ENCODE measurements around the gene HERC5.

Gene HERC5

GRCh38 chr4:88448889-88449288 is 8.0 kb upstream of the HERC5 start:
- DNase-seq: no peak

- no peak for DNase-seq
Observed at GRCh38 chr4:88449290-88449689, 7.6 kb upstream of the HERC5 start.

GRCh38 chr4:88451205-88451604 is 5.7 kb upstream of the HERC5 start:
- DNase-seq: no peak

GRCh38 chr4:88452912-88453311 is 4.0 kb upstream of the HERC5 start:
- no peak for DNase-seq

- no peak for DNase-seq
Observed at GRCh38 chr4:88457307-88458103, 586 bp downstream of the HERC5 start.

- no peak for DNase-seq
Observed at GRCh38 chr4:88458104-88458740, 1.3 kb downstream of the HERC5 start.

GRCh38 chr4:88465653-88466192 is 8.8 kb downstream of the HERC5 start:
- DNase-seq: no peak

GRCh38 chr4:88467392-88467791 is 10.5 kb downstream of the HERC5 start:
- DNase-seq: no peak

- no peak for DNase-seq
Observed at GRCh38 chr4:88477229-88477860, 20.4 kb downstream of the HERC5 start.

- no peak for DNase-seq
Observed at GRCh38 chr4:88478247-88478646, 21.3 kb downstream of the HERC5 start.

GRCh38 chr4:88481537-88481936 is 24.6 kb downstream of the HERC5 start:
- no peak for DNase-seq

GRCh38 chr4:88489100-88489761 is 32.3 kb downstream of the HERC5 start:
- DNase-seq: no peak

- DNase-seq: no peak
Observed at GRCh38 chr4:88497859-88498409, 41.0 kb downstream of the HERC5 start.

- no peak for DNase-seq
Observed at GRCh38 chr4:88503344-88503743, 46.4 kb downstream of the HERC5 start.

GRCh38 chr4:88511236-88511635 is 54.3 kb downstream of the HERC5 start:
- DNase-seq: no peak

GRCh38 chr4:88514557-88515511 is 57.9 kb downstream of the HERC5 start:
- no peak for DNase-seq

GRCh38 chr4:88516746-88517145 is 59.8 kb downstream of the HERC5 start:
- no peak for DNase-seq

GRCh38 chr4:88517825-88518224 is 60.9 kb downstream of the HERC5 start:
- DNase-seq: no peak

GRCh38 chr4:88518911-88519310 is 62.0 kb downstream of the HERC5 start:
- no peak for DNase-seq

- no peak for DNase-seq
Observed at GRCh38 chr4:88522702-88523324, 65.9 kb downstream of the HERC5 start.

All from NCI-H524 treated with DMSO at 0.1 percent for 48 hours (cell line).